Kidney tubule cell (primary cell): ENCODE measurements around the gene FOXP3.

Experiments
- DNase-seq: peaks from one replicate; pipeline ENCODE4 v3.0.0-alpha.2; 2018; ENCODE audit warnings: low spot score

FOXP3 gene

GRCh38 chrX:49273181-49273727 lies 8.7 kb upstream of the FOXP3 start:
- no peak for DNase-seq

- DNase-seq, result no peak
Observed at GRCh38 chrX:49272421-49272820, 7.9 kb upstream of the FOXP3 start.

- peak; percentile 23 for DNase-seq
Observed at GRCh38 chrX:49271341-49271740, 6.8 kb upstream of the FOXP3 start.

- DNase-seq, result no peak
Observed at GRCh38 chrX:49270249-49270921, 5.9 kb upstream of the FOXP3 start.

GRCh38 chrX:49269767-49270248 lies 5.3 kb upstream of the FOXP3 start, which contains the start of gene PPP1R3F:
Gene PPP1R3F (plus strand): TSS chrX:49269793. CDS start chrX:49269870, 77 bp downstream.
- DNase-seq, result no peak

- peak; percentile 98 for DNase-seq
Observed at GRCh38 chrX:49269010-49269766, 4.7 kb upstream of the FOXP3 start.

GRCh38 chrX:49268702-49269009 lies 4.1 kb upstream of the FOXP3 start:
- no peak for DNase-seq

GRCh38 chrX:49266523-49267445 lies 2.3 kb upstream of the FOXP3 start:
- no peak for DNase-seq

- no peak for DNase-seq
Observed at GRCh38 chrX:49263631-49264030, 879 bp downstream of the FOXP3 start.

- DNase-seq, result no peak
Observed at GRCh38 chrX:49262603-49263002, 1.9 kb downstream of the FOXP3 start.

- DNase-seq, result no peak
Observed at GRCh38 chrX:49260221-49260985, 4.1 kb downstream of the FOXP3 start.

- DNase-seq, result no peak
Observed at GRCh38 chrX:49258749-49259124, 5.8 kb downstream of the FOXP3 start.

GRCh38 chrX:49257846-49258748 lies 6.4 kb downstream of the FOXP3 start:
- DNase-seq, result no peak

- no peak for DNase-seq
Observed at GRCh38 chrX:49257074-49257790, 7.3 kb downstream of the FOXP3 start.

GRCh38 chrX:49256268-49256995 lies 8.1 kb downstream of the FOXP3 start:
- DNase-seq, result no peak

- no peak for DNase-seq
Observed at GRCh38 chrX:49254639-49255038, 9.9 kb downstream of the FOXP3 start.

- DNase-seq, result no peak
Observed at GRCh38 chrX:49251325-49251724, 13.2 kb downstream of the FOXP3 start.

- no peak for DNase-seq
Observed at GRCh38 chrX:49250578-49250977, 13.9 kb downstream of the FOXP3 start.

- DNase-seq, result no peak
Observed at GRCh38 chrX:49250066-49250465, 14.4 kb downstream of the FOXP3 start.
